Measurements from ENCODE around the gene TERB1.
A peak's percentile ranks its signal among the peaks of the same experiment; 100 is the strongest.

Gene TERB1

GRCh38 chr16:66741169-66741900, 60.0 kb downstream of the TERB1 start:
- no peak for DNase-seq

GRCh38 chr16:66740533-66740932, 60.9 kb downstream of the TERB1 start:
- no peak for DNase-seq

- peak; percentile 25 for DNase-seq
Measured at GRCh38 chr16:66740010-66740409, 61.4 kb downstream of the TERB1 start.

GRCh38 chr16:66735891-66736290, 65.5 kb downstream of the TERB1 start:
- no peak for DNase-seq

- no peak for DNase-seq
Measured at GRCh38 chr16:66731101-66731500, 70.3 kb downstream of the TERB1 start.

GRCh38 chr16:66728804-66729203, 72.6 kb downstream of the TERB1 start:
- no peak for DNase-seq

- peak; percentile 21 for DNase-seq
Measured at GRCh38 chr16:66728117-66728787, 73.1 kb downstream of the TERB1 start.

GRCh38 chr16:66720766-66721165, 80.6 kb downstream of the TERB1 start:
- DNase-seq, result no peak

GRCh38 chr16:66719246-66719645, 82.1 kb downstream of the TERB1 start:
- no peak for DNase-seq

- DNase-seq, result no peak
Measured at GRCh38 chr16:66717776-66718175, 83.6 kb downstream of the TERB1 start.

- DNase-seq, result no peak
Measured at GRCh38 chr16:66717112-66717675, 84.2 kb downstream of the TERB1 start.

GRCh38 chr16:66714654-66715307, 86.6 kb downstream of the TERB1 start:
- no peak for DNase-seq

GRCh38 chr16:66714062-66714461, 87.3 kb downstream of the TERB1 start:
- DNase-seq, result no peak

- no peak for DNase-seq
Measured at GRCh38 chr16:66713076-66713475, 88.3 kb downstream of the TERB1 start.

GRCh38 chr16:66712512-66712911, 88.9 kb downstream of the TERB1 start:
- no peak for DNase-seq

- no peak for DNase-seq
Measured at GRCh38 chr16:66711581-66711980, 89.8 kb downstream of the TERB1 start.

- DNase-seq, result no peak
Measured at GRCh38 chr16:66706506-66706880, 94.9 kb downstream of the TERB1 start.

GRCh38 chr16:66705790-66706505, 95.4 kb downstream of the TERB1 start:
- no peak for DNase-seq
